OCI-LY3 (cell line): Measurements from ENCODE around the gene TEDC1.

ENCODE experiments used
- H2AFZ ChIP-seq: fragments of 200-600, 300-600 bp; shearing (Covaris generic); 2 replicates; pipeline ENCODE4 v1.6.0; 2014; ENCODE audit warnings: antibody characterized with exemption, low read depth, low read length
- H3K27ac ChIP-seq: fragments of 200-600, 300-600 bp; sonication (generic); 2 replicates; pipeline ENCODE4 v1.5.1; 2014; ENCODE audit warnings: mild to moderate bottlenecking, low read length, moderate library complexity, mixed read lengths
- H3K27me3 ChIP-seq: fragments of 200-600, 300-600 bp; sonication (generic); 2 replicates; pipeline ENCODE4 v1.6.1; 2014; ENCODE audit warnings: low read depth, low read length, mixed read lengths
- H3K36me3 ChIP-seq: fragments of 200-600, 300-600 bp; sonication (generic); replicated peaks from 2 replicates; pipeline ENCODE3; 2014; ENCODE audit warnings: low read depth, low read length, mixed read lengths
- H3K4me1 ChIP-seq: fragments of 300-600, 200-600 bp; sonication (generic); 2 replicates; pipeline ENCODE4 v1.6.1; 2014; ENCODE audit warnings: low read length, mixed read lengths
- H3K4me2 ChIP-seq: fragments of 200-600, 300-600 bp; sonication (generic); 2 replicates; pipeline ENCODE4 v1.6.1; 2014; ENCODE audit warnings: low read length, mixed read lengths
- H3K4me3 ChIP-seq: fragments of 300-600, 200-600 bp; sonication (generic); 2 replicates; pipeline ENCODE4 v1.5.1; 2014; ENCODE audit warnings: antibody characterized with exemption, mild to moderate bottlenecking, low read length, moderate library complexity
- H3K79me2 ChIP-seq: fragments of 300-600, 200-600 bp; shearing (Covaris generic); 2 replicates; pipeline ENCODE4 v1.6.1; 2014; ENCODE audit warnings: mild to moderate bottlenecking, low read length, mixed read lengths
- H3K9ac ChIP-seq: fragments of 300-600, 200-600 bp; shearing (Covaris generic); 2 replicates; pipeline ENCODE4 v1.6.0; 2014; ENCODE audit warnings: mild to moderate bottlenecking, low read length, moderate library complexity
- H3K9me3 ChIP-seq: fragments of 200-600, 300-600 bp; shearing (Covaris generic); 2 replicates; pipeline ENCODE4 v1.6.1; 2014; ENCODE audit warnings: low read length, mixed read lengths; ENCODE audit not compliant: insufficient read depth
- H4K20me1 ChIP-seq: fragments of 200-600, 300-600 bp; sonication (generic); 2 replicates; pipeline ENCODE4 v1.6.1; 2016; ENCODE audit warnings: low read length, mixed read lengths; ENCODE audit not compliant: insufficient read depth
- EZH2phosphoT487 ChIP-seq: fragments of 200-600 bp; shearing (Covaris generic); IDR thresholded peaks from 2 replicates; pipeline ENCODE4 v1.6.1; 2018; ENCODE audit warnings: antibody characterized with exemption, mixed run types, low read depth
- TF ChIP-seq, protein P1 (sequence below): fragments of 200-600, 300-600 bp; sonication (generic); IDR thresholded peaks from 2 replicates; pipeline ENCODE4 v1.5.1; 2014; ENCODE audit warnings: antibody characterized with exemption, low read length, low read depth

TEDC1 gene

GRCh38 chr14:105496831-105497591, 6.0 kb downstream of the TEDC1 start:
- no peak overlapping the region for H3K4me2 ChIP-seq
- peaks cover 6% of the 10 kb centered on the region for H3K36me3 ChIP-seq
- H3K9ac ChIP-seq = no peak overlapping the region
- H4K20me1 ChIP-seq = peaks cover 7% of the 10 kb centered on the region
- no peak overlapping the region for H3K27ac ChIP-seq
- H2AFZ ChIP-seq = no peak overlapping the region
- no peaks in the 10 kb centered on the region for H3K9me3 ChIP-seq
- H3K79me2 ChIP-seq = peaks cover 5% of the 10 kb centered on the region
- no peak overlapping the region for H3K4me3 ChIP-seq
- no peaks in the 10 kb centered on the region for H3K27me3 ChIP-seq
- TF ChIP-seq EZH2phosphoT487 = no peak
- TF ChIP-seq, protein P1, sequence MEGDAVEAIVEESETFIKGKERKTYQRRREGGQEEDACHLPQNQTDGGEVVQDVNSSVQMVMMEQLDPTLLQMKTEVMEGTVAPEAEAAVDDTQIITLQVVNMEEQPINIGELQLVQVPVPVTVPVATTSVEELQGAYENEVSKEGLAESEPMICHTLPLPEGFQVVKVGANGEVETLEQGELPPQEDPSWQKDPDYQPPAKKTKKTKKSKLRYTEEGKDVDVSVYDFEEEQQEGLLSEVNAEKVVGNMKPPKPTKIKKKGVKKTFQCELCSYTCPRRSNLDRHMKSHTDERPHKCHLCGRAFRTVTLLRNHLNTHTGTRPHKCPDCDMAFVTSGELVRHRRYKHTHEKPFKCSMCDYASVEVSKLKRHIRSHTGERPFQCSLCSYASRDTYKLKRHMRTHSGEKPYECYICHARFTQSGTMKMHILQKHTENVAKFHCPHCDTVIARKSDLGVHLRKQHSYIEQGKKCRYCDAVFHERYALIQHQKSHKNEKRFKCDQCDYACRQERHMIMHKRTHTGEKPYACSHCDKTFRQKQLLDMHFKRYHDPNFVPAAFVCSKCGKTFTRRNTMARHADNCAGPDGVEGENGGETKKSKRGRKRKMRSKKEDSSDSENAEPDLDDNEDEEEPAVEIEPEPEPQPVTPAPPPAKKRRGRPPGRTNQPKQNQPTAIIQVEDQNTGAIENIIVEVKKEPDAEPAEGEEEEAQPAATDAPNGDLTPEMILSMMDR = no peak
- peaks cover 5% of the 10 kb centered on the region for H3K4me1 ChIP-seq

DNA sequence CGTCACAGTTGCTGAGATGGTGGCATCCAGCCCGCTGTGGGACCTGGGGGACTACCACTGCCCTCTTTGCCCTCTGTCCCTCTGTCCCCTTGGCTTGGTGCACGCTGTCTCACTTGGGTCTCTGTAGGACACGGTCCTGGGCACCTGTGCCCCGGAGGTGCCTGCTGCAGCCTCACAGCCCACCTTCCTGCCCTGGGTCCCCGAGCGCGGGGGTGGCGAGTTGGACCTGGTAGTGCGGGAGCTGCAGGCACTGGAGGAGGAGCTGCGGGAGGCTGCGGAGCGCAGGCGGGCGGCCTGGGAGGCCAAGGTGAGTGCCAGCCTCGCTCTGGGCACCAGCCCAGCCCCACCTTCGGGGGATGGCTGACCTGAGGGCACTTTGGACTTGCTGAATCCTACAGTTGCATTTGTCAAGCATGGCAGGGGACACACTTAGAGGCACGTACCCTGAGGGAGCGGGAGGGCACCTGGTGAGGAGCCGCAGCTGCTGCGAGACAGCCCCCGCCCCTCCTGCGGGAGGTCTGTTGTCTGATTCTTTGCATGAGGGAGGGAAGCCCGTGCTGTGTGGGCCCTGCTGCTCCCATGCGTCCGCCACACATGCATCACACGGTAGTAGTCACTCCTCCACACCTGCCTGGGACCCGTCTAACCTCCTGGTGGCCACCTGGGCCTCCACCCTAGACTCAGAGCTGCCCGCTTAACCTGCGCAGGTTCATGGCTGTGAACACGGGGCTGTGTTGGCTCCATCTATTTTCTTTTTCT, 6.8 kb downstream of the TEDC1 start:
- Histone ChIP-seq H3K79me2 (no peaks in the 10 kb centered on the region; the same call in 1 of the 2 replicates), H3K4me1 (no peaks in the 10 kb centered on the region), H3K4me2 (no peak overlapping the region), H2AFZ (no peak overlapping the region), H3K9me3 (no peaks in the 10 kb centered on the region), H3K27me3 (no peaks in the 10 kb centered on the region), H3K36me3 (peaks cover 2% of the 10 kb centered on the region), H3K27ac (no peak overlapping the region), H3K4me3 (no peak overlapping the region), H3K9ac (no peak overlapping the region), H4K20me1 (no peaks in the 10 kb centered on the region)
- no peak for TF ChIP-seq EZH2phosphoT487
- TF ChIP-seq, protein P1 = no peak

DNA sequence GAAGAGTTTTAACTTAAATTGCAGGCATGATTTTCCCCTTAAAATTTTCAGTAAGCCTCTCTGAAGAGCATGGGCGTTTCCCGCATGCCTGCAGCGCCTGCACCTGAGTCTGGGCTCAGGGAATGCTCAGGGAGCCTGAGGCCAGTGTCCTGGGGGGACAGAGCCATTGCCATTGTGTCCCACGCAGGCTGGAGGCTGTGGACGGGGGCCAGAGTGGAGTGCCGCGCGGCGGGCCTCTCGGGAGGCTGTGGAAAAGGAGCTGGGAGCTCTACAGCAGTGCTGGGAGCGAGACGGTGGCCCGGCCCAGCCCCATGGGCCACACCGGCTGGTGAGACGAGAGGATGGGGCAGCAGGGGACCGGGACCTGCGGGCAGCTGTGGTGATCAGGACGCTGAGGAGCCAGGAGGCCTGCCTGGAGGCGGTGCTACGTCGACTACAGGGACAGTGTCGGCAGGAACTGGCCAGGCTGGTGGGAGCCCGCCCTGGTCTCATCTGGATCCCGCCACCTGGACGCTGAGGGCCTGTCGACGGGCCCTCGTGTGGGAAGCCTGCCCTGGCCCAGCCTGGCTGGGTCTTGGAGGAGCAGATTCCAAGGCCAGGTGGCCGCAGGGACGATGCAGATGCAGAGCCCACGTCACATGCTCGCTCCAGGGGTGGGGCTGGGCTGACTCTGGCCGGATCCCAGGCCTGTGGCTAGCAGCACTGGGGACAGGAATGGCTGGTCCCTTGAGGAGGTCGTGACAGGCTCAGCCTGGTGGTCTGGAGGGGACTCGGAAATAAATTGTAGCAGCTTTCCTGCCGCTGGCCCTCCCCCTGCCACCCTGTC, 7.6 kb downstream of the TEDC1 start:
- H3K79me2 ChIP-seq = no peaks in the 10 kb centered on the region
- no peak overlapping the region for H3K27ac ChIP-seq
- no peak overlapping the region for H3K4me3 ChIP-seq
- no peaks in the 10 kb centered on the region for H3K9me3 ChIP-seq
- no peaks in the 10 kb centered on the region for H4K20me1 ChIP-seq
- H3K27me3 ChIP-seq = no peaks in the 10 kb centered on the region
- no peak overlapping the region for H2AFZ ChIP-seq
- H3K36me3 ChIP-seq = peaks cover 2% of the 10 kb centered on the region
- H3K9ac ChIP-seq = no peak overlapping the region
- no peaks in the 10 kb centered on the region for H3K4me1 ChIP-seq
- H3K4me2 ChIP-seq = no peak overlapping the region
- TF ChIP-seq, protein P1 = no peak
- TF ChIP-seq EZH2phosphoT487 = no peak
